ENCODE measurements around the gene SCAMP5.

GRCh38 chr15:75028991-75029377 lies 33.6 kb downstream of the SCAMP5 start:
- TF ChIP-seq CTCF (IDR thresholded peaks at IDR 0.05) (no peak), POLR2A (IDR thresholded peaks at IDR 0.05) (no peak)
